Left lobe of liver (tissue), 2 donors: ENCODE measurements around the gene LIPM. TPM values are rescaled to one million over a fixed set of nuclear protein-coding genes. Genes with fewer than 3 reads are reported as not detected.
"Not testable (repeated sequence)": the region's sequence is repeated elsewhere in the genome, so short reads cannot be mapped to it uniquely, and the experiment has no call there.

ENCODE experiments used
- ATAC-seq: fragments of 200-7000 bp; cut with Tn5 transposase; one replicate; pipeline ENCODE4 v1.9.1; 2020; ENCODE audit warnings: mild to moderate bottlenecking, moderate library complexity
- DNase-seq: peaks from one replicate; pipeline ENCODE4 v3.0.0-alpha.2; 2020; ENCODE audit warnings: low spot score
- total RNA-seq: library from RNA; stranded (reverse); gene quantifications from one replicate; pipeline ENCODE4 v1.2.1, GENCODE V29; 2021
- donor health status: DM: no; HTN: no; CAD: no; lungs with moderate emphysema.
- donor health status: DM: no; HTN: yes; CAD: no.

Gene LIPM
- total RNA-seq, 1 donor from 2014 or later = not detected

GRCh38 chr10:88835910-88836221 is 33.3 kb downstream of the LIPM start:
- ATAC-seq = peak; percentile 3
- DNase-seq = no peak

GRCh38 chr10:88837632-88838031 is 35.1 kb downstream of the LIPM start:
- not testable (repeated sequence) for ATAC-seq, DNase-seq

GRCh38 chr10:88838766-88839350 is 36.3 kb downstream of the LIPM start:
- ATAC-seq = no peak
- no peak for DNase-seq

- DNase-seq (no peak), ATAC-seq (peak; percentile 49)
These were observed 37.6 kb downstream of the LIPM start for GRCh38 chr10:88840104-88840503.

- DNase-seq = peak; percentile 58
These were observed 38.4 kb downstream of the LIPM start for GRCh38 chr10:88840881-88841280.

GRCh38 chr10:88841316-88842111 is 39.0 kb downstream of the LIPM start:
- DNase-seq = peak; percentile 86
- peak; percentile 86 for ATAC-seq

More at GRCh38 chr10:88840881-88841280, 38.4 kb downstream of the LIPM start:
- peak; percentile 72 for ATAC-seq

- no peak for ATAC-seq
- no peak for DNase-seq
These were observed 40.6 kb downstream of the LIPM start for GRCh38 chr10:88843171-88843570.

- DNase-seq = no peak
- no peak for ATAC-seq
These were observed 46.0 kb downstream of the LIPM start for GRCh38 chr10:88848499-88848898.

GRCh38 chr10:88849234-88849633 is 46.7 kb downstream of the LIPM start:
- DNase-seq (no peak), ATAC-seq (no peak)

- ATAC-seq (no peak), DNase-seq (no peak)
These were observed 48.2 kb downstream of the LIPM start for GRCh38 chr10:88850712-88851111.

GRCh38 chr10:88851706-88852105 is 49.2 kb downstream of the LIPM start, which contains the start of gene ANKRD22:
Gene ANKRD22, minus strand, starts transcription at chr10:88851844. Its CDS starts 237 bp downstream, at chr10:88851607.
- no peak for ATAC-seq
- no peak for DNase-seq

- DNase-seq = no peak
- ATAC-seq = no peak
These were observed 49.8 kb downstream of the LIPM start for GRCh38 chr10:88852327-88852726.

- ATAC-seq = peak; percentile 80
- no peak for DNase-seq
These were observed 50.8 kb downstream of the LIPM start for GRCh38 chr10:88853155-88853881.

GRCh38 chr10:88854684-88855083 is 52.2 kb downstream of the LIPM start:
- peak; percentile 50 for ATAC-seq
- no peak for DNase-seq

GRCh38 chr10:88857831-88858230 is 55.3 kb downstream of the LIPM start:
- ATAC-seq (no peak), DNase-seq (no peak)

- no peak for DNase-seq
- no peak for ATAC-seq
These were observed 56.0 kb downstream of the LIPM start for GRCh38 chr10:88858491-88858890.

- DNase-seq = no peak
These were observed 58.5 kb downstream of the LIPM start for GRCh38 chr10:88861036-88861435.

GRCh38 chr10:88865281-88865876 is 62.8 kb downstream of the LIPM start:
- peak; percentile 99 for ATAC-seq

More at GRCh38 chr10:88861036-88861435, 58.5 kb downstream of the LIPM start:
- ATAC-seq = no peak

GRCh38 chr10:88866454-88866853 is 63.9 kb downstream of the LIPM start:
- DNase-seq (no peak), ATAC-seq (no peak)

More at GRCh38 chr10:88865281-88865876, 62.8 kb downstream of the LIPM start:
- no peak for DNase-seq

GRCh38 chr10:88870089-88870488 is 67.6 kb downstream of the LIPM start:
- no peak for DNase-seq
- no peak for ATAC-seq
